Panc1 (cell line): ENCODE results near the gene HDAC3.

Experiments used
- SIN3A ChIP-seq: IDR thresholded peaks from 2 replicates; pipeline ENCODE4 v1.6.1; 2012; ENCODE audit warnings: low read depth, mild to moderate bottlenecking, low read length, moderate library complexity, borderline replicate concordance; ENCODE audit not compliant: insufficient read depth
- TF ChIP-seq, protein P1 (sequence below): fragments of 450-650 bp; IDR thresholded peaks from 2 replicates; pipeline ENCODE4 v1.5.1; 2017; ENCODE audit warnings: mild to moderate bottlenecking
- TF ChIP-seq, protein P2 (sequence below), 2 experiments: IDR thresholded peaks; 2 replicates each; pipeline ENCODE4 v1.6.1; 2011 to 2012; ENCODE audit warnings: low read depth in 2 of 2, control low read depth in 1 of 2, low read length in 1 of 2, mild to moderate bottlenecking in 1 of 2, moderate library complexity in 1 of 2; ENCODE audit not compliant: insufficient read depth in 1 of 2

DNA sequence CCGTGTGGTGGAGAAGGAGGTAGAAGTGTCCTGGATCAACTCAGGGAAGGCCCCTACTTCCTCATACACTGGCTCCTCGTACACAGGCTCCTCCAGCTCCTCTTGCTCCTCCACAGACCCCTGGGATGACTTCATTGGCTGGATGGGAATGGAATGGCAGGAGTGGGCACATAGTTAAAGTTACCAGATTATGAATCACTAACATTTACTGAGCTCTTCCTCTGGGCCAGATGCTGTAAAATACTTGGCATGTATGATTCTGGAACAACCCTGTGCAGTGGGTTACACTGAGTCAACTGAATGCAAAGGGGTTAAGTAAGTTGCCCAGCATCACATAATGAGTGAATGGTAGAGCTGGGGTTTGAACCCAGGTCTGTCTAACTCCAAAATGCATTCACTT is 17.6 kb upstream of the HDAC3 start:
- TF ChIP-seq, protein P1, sequence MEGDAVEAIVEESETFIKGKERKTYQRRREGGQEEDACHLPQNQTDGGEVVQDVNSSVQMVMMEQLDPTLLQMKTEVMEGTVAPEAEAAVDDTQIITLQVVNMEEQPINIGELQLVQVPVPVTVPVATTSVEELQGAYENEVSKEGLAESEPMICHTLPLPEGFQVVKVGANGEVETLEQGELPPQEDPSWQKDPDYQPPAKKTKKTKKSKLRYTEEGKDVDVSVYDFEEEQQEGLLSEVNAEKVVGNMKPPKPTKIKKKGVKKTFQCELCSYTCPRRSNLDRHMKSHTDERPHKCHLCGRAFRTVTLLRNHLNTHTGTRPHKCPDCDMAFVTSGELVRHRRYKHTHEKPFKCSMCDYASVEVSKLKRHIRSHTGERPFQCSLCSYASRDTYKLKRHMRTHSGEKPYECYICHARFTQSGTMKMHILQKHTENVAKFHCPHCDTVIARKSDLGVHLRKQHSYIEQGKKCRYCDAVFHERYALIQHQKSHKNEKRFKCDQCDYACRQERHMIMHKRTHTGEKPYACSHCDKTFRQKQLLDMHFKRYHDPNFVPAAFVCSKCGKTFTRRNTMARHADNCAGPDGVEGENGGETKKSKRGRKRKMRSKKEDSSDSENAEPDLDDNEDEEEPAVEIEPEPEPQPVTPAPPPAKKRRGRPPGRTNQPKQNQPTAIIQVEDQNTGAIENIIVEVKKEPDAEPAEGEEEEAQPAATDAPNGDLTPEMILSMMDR = no peak
- TF ChIP-seq, protein P2, sequence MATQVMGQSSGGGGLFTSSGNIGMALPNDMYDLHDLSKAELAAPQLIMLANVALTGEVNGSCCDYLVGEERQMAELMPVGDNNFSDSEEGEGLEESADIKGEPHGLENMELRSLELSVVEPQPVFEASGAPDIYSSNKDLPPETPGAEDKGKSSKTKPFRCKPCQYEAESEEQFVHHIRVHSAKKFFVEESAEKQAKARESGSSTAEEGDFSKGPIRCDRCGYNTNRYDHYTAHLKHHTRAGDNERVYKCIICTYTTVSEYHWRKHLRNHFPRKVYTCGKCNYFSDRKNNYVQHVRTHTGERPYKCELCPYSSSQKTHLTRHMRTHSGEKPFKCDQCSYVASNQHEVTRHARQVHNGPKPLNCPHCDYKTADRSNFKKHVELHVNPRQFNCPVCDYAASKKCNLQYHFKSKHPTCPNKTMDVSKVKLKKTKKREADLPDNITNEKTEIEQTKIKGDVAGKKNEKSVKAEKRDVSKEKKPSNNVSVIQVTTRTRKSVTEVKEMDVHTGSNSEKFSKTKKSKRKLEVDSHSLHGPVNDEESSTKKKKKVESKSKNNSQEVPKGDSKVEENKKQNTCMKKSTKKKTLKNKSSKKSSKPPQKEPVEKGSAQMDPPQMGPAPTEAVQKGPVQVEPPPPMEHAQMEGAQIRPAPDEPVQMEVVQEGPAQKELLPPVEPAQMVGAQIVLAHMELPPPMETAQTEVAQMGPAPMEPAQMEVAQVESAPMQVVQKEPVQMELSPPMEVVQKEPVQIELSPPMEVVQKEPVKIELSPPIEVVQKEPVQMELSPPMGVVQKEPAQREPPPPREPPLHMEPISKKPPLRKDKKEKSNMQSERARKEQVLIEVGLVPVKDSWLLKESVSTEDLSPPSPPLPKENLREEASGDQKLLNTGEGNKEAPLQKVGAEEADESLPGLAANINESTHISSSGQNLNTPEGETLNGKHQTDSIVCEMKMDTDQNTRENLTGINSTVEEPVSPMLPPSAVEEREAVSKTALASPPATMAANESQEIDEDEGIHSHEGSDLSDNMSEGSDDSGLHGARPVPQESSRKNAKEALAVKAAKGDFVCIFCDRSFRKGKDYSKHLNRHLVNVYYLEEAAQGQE (IDR thresholded peaks at IDR 0.05; ENCODE audit: insufficient read depth in 1 of 2, low read depth in 2 of 2, low read length in 1 of 2) = no peak
- TF ChIP-seq SIN3A = no peak
